ENCODE results near the gene ATP2B2. TPM values are rescaled to one million over a fixed set of nuclear protein-coding genes. Genes with fewer than 3 reads are reported as not detected.

ATP2B2 gene
- total and polyA plus RNA-seq, 7 donors: 0.08 to 6.5 (median 0.77) TPM

DNA sequence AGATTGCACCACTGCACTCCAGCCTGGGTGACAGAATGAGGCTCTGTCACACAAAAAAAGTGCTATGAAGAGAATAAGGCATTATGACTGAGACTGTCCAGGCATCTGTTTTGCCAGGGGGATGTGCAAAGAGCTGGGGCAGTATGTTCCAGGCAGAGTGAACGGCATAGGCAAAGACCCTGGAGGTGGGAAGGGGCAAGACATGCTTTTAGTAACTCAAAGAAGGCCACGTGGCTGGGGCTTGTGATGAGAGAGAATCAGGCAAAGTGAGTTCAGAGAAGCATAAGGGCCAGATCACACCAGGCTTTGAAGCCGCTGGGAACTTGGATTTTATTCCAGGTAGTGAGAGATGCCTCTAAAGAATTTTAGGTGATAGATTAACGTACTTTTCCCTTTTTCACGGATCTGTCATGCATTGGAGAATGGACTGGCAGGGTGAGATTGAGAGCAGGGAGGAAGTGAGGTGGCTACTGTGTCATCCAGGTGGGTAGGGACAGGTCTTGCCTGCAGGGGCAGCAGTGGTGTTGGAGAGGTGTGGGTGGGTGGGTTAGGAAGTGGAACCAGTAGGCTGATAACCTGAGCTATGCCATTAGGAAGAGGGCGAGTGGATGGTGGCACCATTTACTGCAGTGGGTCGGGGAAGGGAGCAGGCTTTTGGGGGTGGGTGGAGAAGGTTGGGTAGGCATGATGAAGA is 31.7 kb downstream of the ATP2B2 start:
- 73 to 82% (median 79%) methylated on average over 7 of the region's 7 CpGs for WGBS, 3 donors
- no peak for DNase-seq
- Histone ChIP-seq H3K36me3 (ENCODE audit: insufficient read depth in 1 of 2, low read depth in 1 of 2) (no peaks in the 10 kb centered on the region), H3K27ac (peak overlapping the region; percentile 78), H3K9me3 (no peaks in the 10 kb centered on the region), H3K27me3 (ENCODE audit: insufficient read depth in 3 of 3, low read length in 2 of 3) (no peaks in the 10 kb centered on the region), H3K4me1 (peaks cover 34% of the 10 kb centered on the region), H3K4me3 (no peak overlapping the region)
- no peak for ATAC-seq
- intact Hi-C loops (cut with DNase I): no loop called here
- no peak for TF ChIP-seq CTCF (IDR thresholded peaks at IDR 0.05)

DNA sequence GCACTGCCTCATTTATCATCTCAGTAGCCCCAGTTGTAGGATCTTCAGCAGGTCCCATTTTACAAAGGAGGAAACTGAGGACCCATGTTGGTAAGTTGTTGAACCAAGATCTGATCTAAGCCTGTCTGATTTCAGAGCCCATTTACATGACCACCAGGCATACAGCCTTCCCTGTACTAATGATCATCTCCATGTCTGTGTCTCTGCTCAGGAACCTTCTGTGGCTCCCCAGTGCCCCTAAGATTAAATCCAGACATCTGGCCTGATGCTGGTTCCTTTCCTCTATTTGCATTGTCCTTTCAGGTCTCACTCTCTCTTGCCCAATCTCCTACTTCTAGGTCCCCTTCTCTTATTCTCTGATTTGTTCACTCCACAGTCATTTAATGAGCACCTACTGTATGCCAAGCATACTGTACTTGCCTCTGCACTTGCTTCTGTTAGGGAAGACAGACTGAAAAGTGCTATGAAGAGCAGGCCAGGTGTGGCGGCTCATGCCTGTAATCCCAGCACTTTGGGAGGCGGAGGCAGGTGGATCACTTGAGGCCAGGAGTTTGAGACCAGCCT is 32.4 kb downstream of the ATP2B2 start:
- H3K4me3 ChIP-seq: no peak overlapping the region
- peaks cover 39% of the 10 kb centered on the region for H3K4me1 ChIP-seq
- H3K36me3 ChIP-seq (ENCODE audit: insufficient read depth in 1 of 2, low read depth in 1 of 2): no peaks in the 10 kb centered on the region
- ATAC-seq: no peak
- intact Hi-C loops (cut with DNase I): no loop called here
- no peak for DNase-seq
- H3K27me3 ChIP-seq (ENCODE audit: insufficient read depth in 3 of 3, low read length in 2 of 3): no peaks in the 10 kb centered on the region
- TF ChIP-seq CTCF (IDR thresholded peaks at IDR 0.05): no peak
- no peaks in the 10 kb centered on the region for H3K9me3 ChIP-seq
- H3K27ac ChIP-seq: peak overlapping the region; percentile 78
- WGBS, 3 donors: 94 to 98% (median 97%) methylated on average over 2 of the region's 2 CpGs

DNA sequence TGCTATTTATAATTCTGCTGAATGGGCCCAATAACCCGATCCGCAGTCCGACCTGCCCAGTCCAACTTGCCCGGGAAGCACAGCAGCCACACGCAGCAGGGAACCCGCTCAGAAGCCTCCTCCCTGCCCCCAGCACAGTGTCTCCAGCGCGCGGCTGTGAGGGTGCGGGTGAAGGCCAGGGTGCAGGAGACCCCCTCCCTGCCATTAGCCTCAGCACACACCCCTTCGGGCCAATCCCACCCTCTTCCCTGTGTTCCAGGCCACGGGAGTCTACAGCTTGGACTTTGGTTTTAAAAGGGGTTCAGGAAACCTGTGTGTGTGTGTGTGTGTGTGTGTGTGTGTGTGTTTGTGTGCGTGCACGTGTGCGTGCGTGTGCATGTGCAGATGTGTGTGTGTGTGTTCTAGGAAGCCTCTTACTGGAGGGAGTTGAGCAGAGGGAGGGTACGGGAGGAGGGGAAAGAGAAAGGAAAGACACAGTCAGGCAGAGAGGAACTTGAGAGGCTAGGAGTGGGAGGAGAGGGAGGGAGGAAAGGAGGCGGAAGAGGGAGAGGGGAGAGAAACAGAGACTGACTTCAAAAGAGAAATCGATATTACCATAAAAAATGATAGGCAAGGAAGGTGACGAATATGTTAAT is 34.2 kb downstream of the ATP2B2 start:
- WGBS, 3 donors: 4 to 12% (median 7%) methylated on average over 16 to 20 of the region's 20 CpGs

More for the DNA sequence above, 34.2 kb downstream of the ATP2B2 start:
- ATAC-seq: peak; percentile 33 to 59 (median 40)
- Histone ChIP-seq H3K9me3 (no peaks in the 10 kb centered on the region), H3K27me3 (ENCODE audit: insufficient read depth in 3 of 3, low read length in 2 of 3) (no peaks in the 10 kb centered on the region), H3K27ac (peak overlapping the region; percentile 86), H3K4me1 (peaks cover 43% of the 10 kb centered on the region), H3K36me3 (ENCODE audit: insufficient read depth in 1 of 2, low read depth in 1 of 2) (no peaks in the 10 kb centered on the region), H3K4me3 (peak overlapping the region; percentile 48)
- intact Hi-C loops (cut with DNase I): no loop called here
- no peak for DNase-seq
- TF ChIP-seq CTCF (IDR thresholded peaks at IDR 0.05): no peak

Data from psoas muscle (tissue), 8 donors.